Stimulated activated CD4-positive, alpha-beta T cell treated with anti-CD3 and anti-CD28 coated beads, TNF-alpha, amount 100 ng/mL, for 24 hours (primary cell): Measurements from ENCODE around the gene KCNK3.
A peak's percentile ranks its signal among the peaks of the same experiment; 100 is the strongest.

ENCODE experiments used
- DNase-seq, 3 experiments: peaks; one replicate each; pipeline ENCODE4 v3.0.0-alpha.2; 2020; ENCODE audit warnings: low read depth in 3 of 3

KCNK3 gene

GRCh38 chr2:26691161-26691560, 1.4 kb upstream of the KCNK3 start:
- no peak for DNase-seq

GRCh38 chr2:26691881-26692278, 642 bp upstream of the KCNK3 start:
- no peak for DNase-seq

- DNase-seq, result peak in 1 of 3 experiments; percentile 4
Observed at GRCh38 chr2:26692897-26693849, 651 bp downstream of the KCNK3 start.

- no peak for DNase-seq
Observed at GRCh38 chr2:26694001-26694400, 1.5 kb downstream of the KCNK3 start.

- DNase-seq, result no peak
Observed at GRCh38 chr2:26696351-26696816, 3.9 kb downstream of the KCNK3 start.

- DNase-seq, result no peak
Observed at GRCh38 chr2:26697425-26697824, 4.9 kb downstream of the KCNK3 start.

GRCh38 chr2:26699295-26699694, 6.8 kb downstream of the KCNK3 start:
- no peak for DNase-seq

- no peak for DNase-seq
Observed at GRCh38 chr2:26700078-26700477, 7.6 kb downstream of the KCNK3 start.

GRCh38 chr2:26701596-26701995, 9.1 kb downstream of the KCNK3 start:
- DNase-seq, result no peak

- no peak for DNase-seq
Observed at GRCh38 chr2:26702025-26702424, 9.5 kb downstream of the KCNK3 start.

GRCh38 chr2:26704441-26704977, 12.0 kb downstream of the KCNK3 start:
- no peak for DNase-seq

- no peak for DNase-seq
Observed at GRCh38 chr2:26705126-26705525, 12.6 kb downstream of the KCNK3 start.

- DNase-seq, result no peak
Observed at GRCh38 chr2:26706093-26706492, 13.6 kb downstream of the KCNK3 start.

GRCh38 chr2:26706616-26707473, 14.3 kb downstream of the KCNK3 start:
- DNase-seq, result no peak

- no peak for DNase-seq
Observed at GRCh38 chr2:26707747-26708146, 15.2 kb downstream of the KCNK3 start.

GRCh38 chr2:26708457-26708856, 15.9 kb downstream of the KCNK3 start:
- no peak for DNase-seq

- no peak for DNase-seq
Observed at GRCh38 chr2:26709323-26710110, 17.0 kb downstream of the KCNK3 start.

GRCh38 chr2:26710145-26710544, 17.6 kb downstream of the KCNK3 start:
- no peak for DNase-seq

GRCh38 chr2:26710743-26711456, 18.4 kb downstream of the KCNK3 start:
- no peak for DNase-seq

- DNase-seq, result no peak
Observed at GRCh38 chr2:26711457-26712161, 19.1 kb downstream of the KCNK3 start.
